GM10248 (cell line): ENCODE data around the gene UPK1A.

Experiments
- CTCF ChIA-PET: fragments of 300-600 bp; sonication (Branson Sonifier 250); formaldehyde crosslinking; extraction: SDS; loops from one replicate; lab custom pipeline; 2021; ENCODE audit warnings: antibody characterized with exemption; lab: Yijun Ruan, JAX
- POLR2A ChIA-PET: fragments of 350-650 bp; sonication (Branson Sonifier 250); formaldehyde crosslinking; extraction: SDS; loops from one replicate; lab custom pipeline; 2020; ENCODE audit warnings: antibody characterized with exemption; lab: Yijun Ruan, JAX
- DNase-seq: peaks from one replicate; pipeline ENCODE4 v3.0.0; 2012; ENCODE audit errors: extremely low spot score
- TF ChIP-seq, protein P1 (sequence below): IDR thresholded peaks from 2 replicates; pipeline ENCODE4 v1.5.1; 2012; ENCODE audit warnings: mild to moderate bottlenecking, low read depth; ENCODE audit errors: extremely low read depth, missing control alignments, control extremely low read depth

UPK1A gene

GRCh38 chr19:35643255-35644205 lies 22.8 kb upstream of the UPK1A start:
- TF ChIP-seq, protein P1, sequence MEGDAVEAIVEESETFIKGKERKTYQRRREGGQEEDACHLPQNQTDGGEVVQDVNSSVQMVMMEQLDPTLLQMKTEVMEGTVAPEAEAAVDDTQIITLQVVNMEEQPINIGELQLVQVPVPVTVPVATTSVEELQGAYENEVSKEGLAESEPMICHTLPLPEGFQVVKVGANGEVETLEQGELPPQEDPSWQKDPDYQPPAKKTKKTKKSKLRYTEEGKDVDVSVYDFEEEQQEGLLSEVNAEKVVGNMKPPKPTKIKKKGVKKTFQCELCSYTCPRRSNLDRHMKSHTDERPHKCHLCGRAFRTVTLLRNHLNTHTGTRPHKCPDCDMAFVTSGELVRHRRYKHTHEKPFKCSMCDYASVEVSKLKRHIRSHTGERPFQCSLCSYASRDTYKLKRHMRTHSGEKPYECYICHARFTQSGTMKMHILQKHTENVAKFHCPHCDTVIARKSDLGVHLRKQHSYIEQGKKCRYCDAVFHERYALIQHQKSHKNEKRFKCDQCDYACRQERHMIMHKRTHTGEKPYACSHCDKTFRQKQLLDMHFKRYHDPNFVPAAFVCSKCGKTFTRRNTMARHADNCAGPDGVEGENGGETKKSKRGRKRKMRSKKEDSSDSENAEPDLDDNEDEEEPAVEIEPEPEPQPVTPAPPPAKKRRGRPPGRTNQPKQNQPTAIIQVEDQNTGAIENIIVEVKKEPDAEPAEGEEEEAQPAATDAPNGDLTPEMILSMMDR: no peak
- DNase-seq: peak; percentile 88
- CTCF ChIA-PET: interaction anchor here (0.7 to 1.6 kb wide), 9 partner anchors 12 to 288 kb away, joined by 3 to 5 read pairs (median 4); no protein-coding TSS in a partner anchor
- POLR2A ChIA-PET: interaction anchor here (0.5 to 1.3 kb wide), 7 partner anchors 28 to 174 kb away, joined by 3 to 4 read pairs (median 3); partner anchors contain the start of gene HAUS5

DNA sequence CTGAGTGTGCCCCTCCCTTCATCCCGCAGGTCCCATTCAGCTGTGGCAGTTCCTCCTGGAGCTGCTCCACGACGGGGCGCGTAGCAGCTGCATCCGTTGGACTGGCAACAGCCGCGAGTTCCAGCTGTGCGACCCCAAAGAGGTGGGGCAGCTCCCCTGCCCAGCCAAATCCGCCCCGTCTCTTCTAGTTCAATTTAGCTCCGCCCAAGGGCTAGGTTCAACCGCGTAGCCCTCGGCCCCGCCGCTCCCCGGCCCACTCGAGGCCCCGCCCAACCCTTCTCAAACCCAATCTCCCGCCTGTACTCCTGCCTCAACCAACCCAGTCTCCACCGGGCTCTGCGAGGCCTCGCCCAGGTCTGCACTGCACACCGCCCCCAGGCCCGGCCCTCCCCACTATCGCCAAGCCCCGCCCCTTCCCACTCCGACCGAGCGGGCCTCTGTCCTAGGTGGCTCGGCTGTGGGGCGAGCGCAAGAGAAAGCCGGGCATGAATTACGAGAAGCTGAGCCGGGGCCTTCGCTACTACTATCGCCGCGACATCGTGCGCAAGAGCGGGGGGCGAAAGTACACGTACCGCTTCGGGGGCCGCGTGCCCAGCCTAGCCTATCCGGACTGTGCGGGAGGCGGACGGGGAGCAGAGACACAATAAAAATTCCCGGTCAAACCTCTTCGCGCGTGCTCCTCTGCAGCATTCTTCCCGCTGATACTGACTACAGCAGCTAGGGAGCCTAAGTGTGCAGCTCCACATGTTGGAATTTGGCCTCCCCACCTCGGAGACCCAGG lies 21.9 kb upstream of the UPK1A start:
- peak; percentile 96 for DNase-seq
- TF ChIP-seq, protein P1: no peak
- CTCF ChIA-PET: interaction anchor here (0.7 to 1.6 kb wide), 8 partner anchors 12 to 136 kb away, joined by 3 to 5 read pairs (median 4); no protein-coding TSS in a partner anchor
- POLR2A ChIA-PET: interaction anchor here (0.6 to 1.2 kb wide), 4 partner anchors 29 to 58 kb away, joined by 3 to 4 read pairs (median 4); no protein-coding TSS in a partner anchor

GRCh38 chr19:35644987-35645679 lies 21.2 kb upstream of the UPK1A start:
- DNase-seq: peak; percentile 67
- TF ChIP-seq, protein P1: no peak
- POLR2A ChIA-PET: interaction anchor here (1.2 kb wide), 1 partner anchor 29 kb away, joined by 4 read pairs; no protein-coding TSS in a partner anchor
- CTCF ChIA-PET: interaction anchor here (1.0 to 1.6 kb wide), 5 partner anchors 12 to 134 kb away, joined by 3 to 5 read pairs (median 4); no protein-coding TSS in a partner anchor

GRCh38 chr19:35645680-35646511 lies 20.4 kb upstream of the UPK1A start:
- TF ChIP-seq, protein P1: no peak
- no peak for DNase-seq
- CTCF ChIA-PET: no interaction called here
- POLR2A ChIA-PET: no interaction called here

- POLR2A ChIA-PET: interaction anchor here (0.6 to 1.2 kb wide), 6 partner anchors 11 to 279 kb away, joined by 3 to 5 read pairs (median 3); partner anchors contain the start of gene LIN37
- peak; percentile 97 for DNase-seq
- CTCF ChIA-PET: interaction anchor here (0.9 to 1.7 kb wide), 5 partner anchors 10 to 100 kb away, joined by 3 to 4 read pairs (median 4); no protein-coding TSS in a partner anchor
- TF ChIP-seq, protein P1: no peak
Measured at GRCh38 chr19:35648017-35648961, 18.0 kb upstream of the UPK1A start, which contains the start of gene COX6B1. Gene COX6B1, plus strand, starts transcription at chr19:35648323. Its CDS starts 2,921 bp downstream, at chr19:35651244.
